ENCODE data around the gene WNK2.

The WNK2 gene

DNA sequence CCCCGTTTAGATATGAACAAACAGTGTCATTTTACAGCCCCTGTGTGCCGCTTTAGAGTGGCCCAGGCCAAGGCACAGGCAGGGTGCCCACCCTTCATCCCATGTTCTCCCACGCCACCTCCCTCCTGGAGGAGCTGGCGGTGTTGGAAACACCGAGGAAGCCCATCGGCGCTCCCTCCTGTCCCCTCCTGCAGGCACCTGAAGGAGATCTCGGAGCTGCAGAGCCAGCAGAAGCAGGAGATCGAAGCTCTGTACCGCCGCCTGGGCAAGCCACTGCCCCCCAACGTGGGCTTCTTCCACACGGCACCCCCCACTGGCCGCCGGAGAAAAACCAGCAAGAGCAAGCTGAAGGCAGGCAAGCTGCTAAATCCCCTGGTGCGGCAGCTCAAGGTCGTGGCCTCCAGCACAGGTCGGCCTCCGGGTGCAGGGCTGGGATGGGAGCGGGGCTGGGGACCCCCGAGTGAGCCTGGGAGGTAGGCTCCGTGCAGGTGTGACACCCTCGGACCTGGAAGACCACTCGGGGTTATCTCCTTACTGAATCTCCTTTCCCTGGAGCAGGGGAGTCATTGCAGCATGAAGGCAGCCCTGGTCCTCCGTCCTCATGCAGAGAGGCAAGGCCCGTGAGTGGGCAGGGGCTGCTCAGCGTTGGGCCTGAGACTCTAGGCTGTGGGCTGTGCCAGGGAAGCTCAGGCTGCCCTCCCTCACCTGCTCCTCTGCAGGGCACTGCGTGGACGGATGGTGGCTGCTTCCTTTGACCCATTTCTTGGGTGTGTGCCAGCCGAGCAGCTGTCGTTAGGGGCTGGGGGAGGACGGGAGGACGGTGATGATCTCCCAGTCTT is 113.9 kb downstream of the WNK2 start:
- no peak for DNase-seq

DNA sequence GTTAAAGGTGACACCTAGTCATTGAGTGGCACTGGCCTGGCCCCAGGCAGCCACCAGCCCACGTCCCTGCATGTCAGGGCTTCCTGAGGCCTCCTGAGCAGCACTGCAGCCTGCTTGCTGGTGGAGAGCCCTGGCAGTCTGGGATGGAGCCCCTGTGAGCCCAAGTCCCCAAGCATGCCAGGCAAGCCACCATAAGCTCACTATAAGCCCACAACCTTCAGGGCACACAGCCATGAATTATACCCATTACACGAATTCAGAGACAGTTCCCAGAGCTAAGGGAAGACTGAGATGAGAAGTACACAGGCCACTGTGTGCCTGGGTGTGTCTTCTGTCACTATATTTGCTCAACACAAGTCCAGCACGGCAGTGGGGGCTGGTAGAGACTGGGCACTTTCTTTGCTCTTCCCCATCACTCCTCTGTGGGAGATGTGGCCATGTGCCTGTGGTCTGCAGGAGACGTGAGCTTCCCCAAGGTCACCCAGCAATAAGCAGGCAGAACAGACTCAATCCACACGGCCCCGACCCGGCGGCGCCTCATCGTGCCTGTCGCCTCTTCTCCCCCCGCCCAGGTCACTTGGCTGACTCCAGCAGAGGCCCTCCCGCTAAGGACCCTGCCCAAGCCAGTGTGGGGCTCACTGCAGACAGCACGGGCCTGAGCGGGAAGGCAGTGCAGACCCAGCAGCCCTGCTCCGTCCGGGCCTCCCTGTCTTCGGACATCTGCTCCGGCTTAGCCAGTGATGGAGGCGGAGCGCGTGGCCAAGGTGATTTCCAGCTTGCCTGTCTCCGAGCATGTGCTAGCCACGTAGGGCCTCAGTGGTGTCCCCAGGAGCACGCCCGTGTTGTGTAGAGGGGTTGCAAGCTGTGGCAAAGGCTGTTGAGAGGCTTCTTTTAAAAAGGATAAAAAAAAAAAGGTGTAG is 114.8 kb downstream of the WNK2 start:
- no peak for DNase-seq

DNA sequence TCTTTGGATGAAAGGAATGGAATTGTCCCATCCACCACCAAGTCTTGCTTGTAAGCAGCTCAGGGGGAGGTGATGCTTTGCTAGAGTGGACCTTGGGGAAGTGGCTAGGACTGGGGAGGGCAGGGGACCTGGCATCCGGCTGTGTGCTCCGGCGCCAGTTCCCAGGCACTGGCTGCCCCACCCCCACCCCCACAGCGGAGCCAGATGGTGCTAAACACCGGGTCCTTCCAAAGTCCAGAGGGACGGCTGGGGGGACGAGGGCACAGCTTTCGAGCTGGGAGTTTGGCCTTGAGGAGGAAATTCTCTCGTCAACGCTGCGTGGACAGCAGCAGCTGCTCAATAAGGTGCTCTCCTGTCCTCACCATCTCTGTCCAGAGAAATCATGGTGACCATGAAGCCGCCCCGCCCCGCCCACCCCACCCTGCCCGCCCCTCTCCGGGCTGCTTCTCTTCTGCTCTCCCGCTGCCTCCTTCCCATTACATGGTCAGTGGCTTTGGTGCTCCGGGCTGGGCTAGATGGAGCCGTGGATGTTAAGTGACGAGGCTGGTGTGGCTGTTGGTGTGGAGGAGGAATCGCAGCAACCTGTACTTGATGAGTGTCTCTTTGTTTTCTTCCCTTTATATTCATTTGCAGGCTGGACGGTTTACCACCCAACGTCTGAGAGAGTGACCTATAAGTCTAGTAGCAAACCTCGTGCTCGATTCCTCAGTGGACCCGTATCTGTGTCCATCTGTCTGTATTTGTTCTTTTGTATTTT is 115.7 kb downstream of the WNK2 start:
- no peak for DNase-seq

DNA sequence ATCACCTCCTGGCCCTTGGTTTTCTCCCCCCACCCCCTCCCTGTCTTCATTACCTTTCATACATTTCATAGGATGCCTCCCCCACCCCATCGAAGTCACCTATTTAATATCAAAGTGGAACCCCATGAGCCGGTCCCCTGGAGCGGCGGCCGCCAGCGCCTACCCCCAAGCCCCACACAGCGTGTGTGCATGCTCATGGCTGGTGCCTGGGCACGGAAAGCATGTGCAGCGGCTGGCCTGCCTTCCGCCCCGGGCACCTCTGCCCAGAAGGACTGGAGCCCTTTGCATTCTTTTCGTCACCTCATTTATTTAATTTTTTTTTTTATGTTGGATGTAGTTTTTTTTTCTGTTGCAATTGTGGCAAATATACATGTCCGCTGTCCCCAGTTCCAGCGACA is 116.2 kb downstream of the WNK2 start:
- no peak for DNase-seq

DNA sequence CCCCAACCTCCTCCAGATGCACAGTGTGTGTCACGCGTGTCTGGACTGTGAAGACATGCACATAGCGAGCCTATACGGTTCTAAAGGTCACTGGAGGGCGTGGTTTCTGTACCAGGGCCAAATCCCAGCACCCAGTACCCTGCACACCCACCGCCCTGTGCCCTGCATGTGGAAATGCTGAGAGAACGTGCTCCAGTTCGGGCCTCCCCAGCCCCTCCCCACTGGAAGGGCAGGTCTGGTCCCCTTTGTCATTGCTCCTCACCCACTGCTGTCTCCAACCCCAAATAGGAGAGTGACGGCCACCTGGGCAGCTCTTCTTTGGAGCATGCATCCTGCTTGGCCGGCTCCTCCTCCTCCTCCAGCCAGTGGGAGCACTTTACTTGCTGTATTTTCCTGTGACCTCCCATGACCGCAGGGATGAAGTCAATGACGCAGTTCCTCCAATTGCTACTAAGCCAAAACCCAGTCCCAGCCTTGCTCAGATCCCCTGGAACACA is 116.7 kb downstream of the WNK2 start:
- no peak for DNase-seq

DNA sequence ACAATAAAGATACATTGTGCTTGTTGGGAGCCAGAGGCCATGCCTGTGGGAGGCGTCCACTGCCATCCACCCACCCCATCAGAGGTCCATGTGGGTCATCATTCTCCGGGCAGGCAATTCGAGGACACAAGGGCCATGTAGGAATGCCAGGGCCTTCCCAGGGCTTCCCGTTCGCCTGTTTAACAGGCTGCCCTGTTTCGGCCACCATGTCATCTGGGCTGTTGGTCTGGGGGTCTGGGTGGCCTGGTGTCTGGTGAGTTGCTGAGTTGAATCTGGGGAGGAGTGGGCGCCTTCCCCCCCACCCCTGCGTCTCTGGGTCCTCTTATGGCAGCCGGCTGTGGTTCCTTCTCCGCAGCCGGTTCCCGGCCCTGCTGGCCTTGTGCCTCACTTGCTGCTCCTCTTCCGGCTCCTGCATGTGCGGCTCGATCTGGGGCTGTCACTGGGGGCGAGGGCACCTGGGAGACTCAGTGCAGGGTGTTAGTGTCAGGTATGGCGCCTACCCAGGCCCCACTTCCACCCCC is 117.4 kb downstream of the WNK2 start:
- no peak for DNase-seq

DNA sequence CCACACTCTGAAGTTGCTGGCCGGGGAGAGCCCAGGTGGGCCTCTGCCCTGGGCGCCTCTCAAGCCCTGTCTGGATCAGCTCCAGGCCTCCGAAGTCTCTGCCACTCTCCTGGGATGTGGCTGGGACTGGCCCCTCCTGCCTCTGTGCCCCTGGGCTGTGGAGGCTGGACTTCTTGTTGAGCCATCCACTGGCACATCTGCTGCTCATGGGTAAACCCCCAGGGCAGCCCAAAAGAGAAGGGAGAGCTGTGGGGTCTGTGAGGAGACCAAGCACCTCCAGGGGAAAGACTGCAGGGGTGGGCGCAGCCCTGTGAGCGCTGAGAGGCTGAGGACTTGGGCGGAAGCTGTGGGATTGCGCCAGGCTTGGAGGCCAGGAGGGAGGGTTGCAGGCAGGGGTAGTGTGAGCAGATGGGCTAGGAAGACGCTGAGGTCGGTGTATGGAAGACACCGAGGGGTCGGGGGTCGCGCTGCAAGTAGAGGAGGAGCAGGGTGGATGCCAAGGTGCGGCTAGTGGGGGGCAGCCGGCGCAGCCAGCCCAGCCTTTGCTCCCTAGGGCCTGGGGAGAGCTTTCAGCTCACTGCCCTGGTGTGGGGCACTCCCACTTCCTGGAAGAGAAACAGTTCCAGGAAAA is 118.1 kb downstream of the WNK2 start:
- DNase-seq, result no peak

DNA sequence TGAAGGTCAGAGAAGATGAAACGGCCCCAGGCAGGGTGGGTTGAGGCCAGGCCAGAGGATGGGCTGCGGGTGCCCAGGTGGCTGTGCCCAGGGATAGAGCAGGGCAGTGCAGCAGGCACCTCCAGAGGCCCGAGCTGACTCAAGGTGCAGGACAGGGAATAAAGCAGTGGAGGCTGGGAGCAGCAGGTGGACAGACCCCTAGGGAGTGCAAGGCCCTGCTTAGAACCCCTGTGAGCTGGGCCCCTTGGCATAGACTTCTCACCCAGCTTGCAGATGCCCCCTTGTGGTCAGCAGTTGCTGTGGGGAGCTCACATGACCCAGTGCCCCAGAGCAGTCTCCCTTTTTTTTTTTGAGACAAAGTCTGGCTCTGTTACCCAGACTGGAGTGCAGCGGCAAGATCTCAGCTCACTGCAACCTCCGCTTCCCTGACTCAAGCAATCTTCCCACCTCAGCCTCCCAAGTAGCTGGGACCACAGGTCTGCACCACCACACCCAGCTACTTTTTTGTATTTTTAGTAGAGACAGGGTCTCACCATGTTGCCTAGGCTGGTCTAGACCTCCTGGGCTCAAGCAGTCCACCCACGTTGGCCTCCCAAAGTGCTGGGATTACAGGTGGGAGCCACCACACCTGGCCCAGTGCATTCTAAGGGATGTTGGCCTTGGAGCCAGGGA is 118.8 kb downstream of the WNK2 start:
- no peak for DNase-seq

DNA sequence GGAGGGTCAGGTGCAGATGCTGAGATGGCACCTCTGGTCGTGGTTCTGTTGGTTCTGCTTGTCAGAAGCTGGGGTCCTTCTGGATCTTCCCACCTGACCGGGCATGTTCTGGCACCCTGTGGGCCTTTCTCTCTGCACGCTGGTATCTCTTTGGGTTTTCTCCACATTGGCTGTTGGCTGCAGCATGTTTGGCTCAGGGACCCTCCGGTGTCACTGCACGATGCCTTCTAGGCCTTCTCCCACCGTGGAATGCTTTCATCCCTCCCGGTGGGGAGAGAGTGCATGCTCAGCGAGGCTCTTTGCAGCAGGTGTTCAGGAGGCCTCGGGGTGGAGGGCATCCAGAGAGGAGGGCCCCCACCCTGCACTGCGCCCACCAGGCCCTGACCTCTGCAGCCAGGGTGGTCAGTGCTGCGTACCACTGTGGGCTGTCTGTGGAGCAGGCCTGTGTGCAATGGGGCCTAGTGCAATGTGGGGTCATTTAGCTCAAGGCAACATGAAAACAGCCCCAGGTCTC is 119.4 kb downstream of the WNK2 start:
- DNase-seq, result no peak

DNA sequence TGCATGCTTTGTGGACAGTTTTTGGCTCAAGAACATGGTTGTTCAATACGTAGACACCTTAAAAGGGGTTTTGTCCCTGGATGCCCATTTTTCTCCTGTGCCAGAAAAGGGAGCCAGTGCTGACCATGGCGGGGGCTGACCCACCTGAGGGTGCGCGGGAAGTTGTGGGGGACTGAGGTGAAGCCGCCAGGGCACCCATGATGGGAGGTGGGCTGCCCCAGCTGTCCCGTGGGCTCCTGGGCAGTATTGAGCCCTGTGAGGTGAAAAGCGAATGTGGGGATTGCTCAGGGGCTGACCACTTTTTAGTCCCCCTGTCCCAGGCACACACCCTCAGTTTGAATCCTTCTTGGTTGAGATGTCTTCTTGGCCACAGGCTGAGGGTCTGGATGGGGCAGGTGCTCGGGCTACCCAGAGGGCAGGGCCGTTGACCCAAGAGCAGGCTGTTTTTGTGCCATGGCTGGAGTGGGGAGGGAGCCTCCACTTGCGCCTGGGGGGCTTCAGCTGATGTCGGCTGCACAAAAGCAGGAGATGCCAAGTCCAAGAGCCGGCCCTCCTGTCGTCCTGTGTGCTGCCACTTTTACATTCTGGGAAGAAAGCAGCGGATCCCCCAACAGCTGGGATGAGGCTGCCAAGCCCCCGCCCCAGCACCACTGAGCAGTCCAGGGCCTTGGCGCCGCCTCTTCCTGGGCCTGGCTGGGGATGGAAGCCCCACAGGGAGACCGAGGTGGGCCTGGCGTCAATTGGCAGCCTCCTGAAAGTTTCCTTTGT is 120.1 kb downstream of the WNK2 start:
- DNase-seq, result no peak

DNA sequence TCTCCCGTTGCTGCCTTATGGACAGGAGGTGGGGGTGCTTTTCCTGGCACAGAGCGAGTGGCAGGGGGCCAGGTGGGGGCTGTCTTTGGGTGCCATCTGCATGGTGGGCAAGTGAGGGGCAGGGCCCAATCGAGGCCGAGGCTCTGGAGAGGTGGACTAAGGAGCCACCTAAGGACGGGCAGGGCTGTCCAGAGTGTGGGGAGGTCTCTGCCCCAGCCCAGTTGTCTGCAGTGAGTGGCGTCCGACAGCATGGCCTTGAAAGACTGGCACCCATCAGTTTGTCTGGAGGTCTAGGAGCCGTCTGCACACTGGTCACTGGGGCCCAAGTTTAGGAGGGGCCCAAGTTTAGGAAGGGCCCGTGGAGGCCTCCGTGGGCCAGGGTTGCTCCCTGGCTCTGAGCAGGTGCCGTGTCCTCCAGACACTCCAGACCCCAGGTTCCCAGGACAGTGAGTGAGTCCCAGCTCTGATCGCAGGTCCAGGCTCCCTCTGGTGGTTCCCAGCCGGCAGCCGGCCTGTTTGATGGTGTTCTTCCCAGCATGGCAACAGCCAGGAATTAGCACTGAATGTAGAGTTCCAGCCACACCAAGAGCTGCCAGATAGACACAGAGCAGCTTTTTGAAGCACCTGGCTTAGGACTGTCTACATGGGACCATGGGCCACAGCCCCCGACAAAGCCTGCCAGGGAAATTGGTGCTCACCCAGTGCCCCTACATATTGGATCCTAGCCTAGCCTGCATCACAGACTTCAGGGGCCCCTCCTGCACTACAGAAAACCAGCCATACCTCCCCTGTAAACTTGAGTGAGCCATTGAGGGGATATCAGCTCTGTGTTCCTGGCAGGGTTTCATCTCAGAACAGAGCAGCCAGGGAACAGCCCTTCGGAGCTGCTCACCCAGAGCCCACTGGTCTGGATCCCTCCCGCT is 120.9 kb downstream of the WNK2 start:
- DNase-seq, result no peak

DNA sequence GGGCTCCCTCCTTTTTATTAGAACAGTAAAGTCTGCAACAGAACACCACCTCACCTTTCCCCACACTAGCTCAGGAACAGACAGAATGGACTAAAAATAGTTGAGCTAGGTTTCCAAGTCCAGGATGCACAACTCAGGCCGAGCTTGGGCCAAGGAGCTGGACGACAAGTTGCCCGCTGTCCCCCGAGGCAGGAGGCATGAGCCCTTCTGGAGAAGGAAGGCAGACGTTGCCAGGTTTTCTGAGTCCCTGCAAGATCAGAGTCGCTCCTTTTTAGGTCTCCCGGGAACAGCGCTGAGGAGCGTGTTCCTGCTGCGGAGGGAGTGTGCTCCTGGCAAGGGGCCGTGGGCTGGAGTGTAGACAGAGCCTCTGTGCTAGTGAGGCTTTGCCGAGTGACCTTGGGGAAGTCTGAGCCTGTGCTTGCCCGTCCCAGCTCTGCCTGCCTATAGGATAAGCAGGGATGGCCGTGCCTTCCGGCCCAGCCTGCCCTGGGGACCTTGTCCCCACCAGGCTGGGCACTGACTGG is 121.6 kb downstream of the WNK2 start:
- DNase-seq, result no peak

DNA sequence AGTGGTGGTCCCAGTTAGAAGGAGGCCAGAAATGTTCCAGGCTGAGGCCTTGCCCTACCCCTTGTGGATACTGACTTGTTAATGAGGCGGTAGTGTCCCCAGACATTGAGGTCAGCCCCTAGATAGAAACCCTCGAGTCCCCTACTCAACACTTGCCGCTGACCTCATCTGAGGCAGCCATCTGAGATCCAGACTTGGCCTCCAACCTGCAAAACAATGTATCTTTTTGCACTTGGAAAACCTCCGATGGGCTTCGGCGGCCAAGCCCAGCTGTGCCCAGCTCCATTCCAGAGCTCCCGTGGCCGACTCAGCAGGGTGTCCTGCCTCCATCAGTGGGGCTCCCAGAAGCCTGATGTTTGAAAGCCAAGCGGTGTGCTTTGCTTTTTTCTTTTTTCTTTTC is 122.1 kb downstream of the WNK2 start:
- no peak for DNase-seq

DNA sequence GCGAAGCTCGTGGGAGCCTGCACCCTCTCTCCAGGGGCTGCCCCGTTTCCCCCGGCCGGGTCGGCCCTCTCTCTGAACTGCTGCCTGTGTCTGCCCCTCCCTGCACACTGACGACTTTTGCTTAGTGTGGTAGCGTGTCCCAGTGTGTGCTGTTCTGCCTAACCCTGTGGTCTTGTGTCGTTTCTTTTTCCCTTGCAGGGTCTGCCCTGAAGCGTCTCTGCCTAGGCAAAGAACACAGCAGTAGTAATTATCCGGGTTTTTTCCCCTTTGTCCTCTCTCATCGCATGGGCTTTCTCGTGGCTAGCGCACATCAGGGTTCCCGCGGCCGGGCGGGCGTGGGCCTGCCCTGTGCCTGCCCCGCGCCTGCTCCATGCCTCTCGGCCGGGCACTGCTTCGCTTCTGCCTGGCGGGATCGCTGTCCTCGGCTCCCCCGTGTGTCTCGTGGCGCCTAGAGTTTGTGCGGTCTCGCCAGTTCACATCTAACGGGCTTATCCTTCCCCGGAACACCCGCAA is 122.7 kb downstream of the WNK2 start:
- no peak for DNase-seq

DNA sequence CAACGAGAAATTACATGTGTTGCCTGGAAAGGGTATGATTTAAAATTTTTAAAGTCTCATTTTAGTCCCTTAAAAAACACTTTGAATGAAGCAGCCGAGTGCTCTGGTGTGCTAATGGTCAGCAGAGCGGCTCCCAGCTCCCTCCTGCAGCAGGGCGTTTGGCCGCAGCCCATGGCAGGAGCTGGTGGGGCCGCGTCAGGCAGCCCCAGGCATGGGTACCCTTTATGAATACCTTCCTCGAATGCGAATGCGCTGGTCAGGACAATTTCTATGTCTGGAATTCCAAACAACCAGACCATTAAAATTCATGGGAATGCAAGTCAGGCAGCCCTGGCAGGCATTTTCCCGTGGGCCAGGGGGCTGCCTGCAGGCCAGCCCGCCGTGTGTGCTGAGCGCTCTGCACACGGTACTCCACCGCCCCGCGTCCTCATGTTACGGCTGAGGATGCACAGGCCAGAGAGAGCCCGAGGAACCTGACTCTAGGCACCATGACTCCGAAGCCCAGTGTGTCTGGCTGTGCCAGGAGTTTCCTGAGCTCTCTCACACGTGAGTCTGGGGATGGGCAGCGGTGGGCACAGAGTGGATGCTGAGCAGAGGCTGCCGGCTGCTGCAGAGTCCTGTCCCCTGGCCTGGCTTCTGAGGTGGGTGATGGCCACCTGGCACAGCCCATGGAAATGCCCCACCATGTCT is 123.7 kb downstream of the WNK2 start:
- DNase-seq, result no peak

DNA sequence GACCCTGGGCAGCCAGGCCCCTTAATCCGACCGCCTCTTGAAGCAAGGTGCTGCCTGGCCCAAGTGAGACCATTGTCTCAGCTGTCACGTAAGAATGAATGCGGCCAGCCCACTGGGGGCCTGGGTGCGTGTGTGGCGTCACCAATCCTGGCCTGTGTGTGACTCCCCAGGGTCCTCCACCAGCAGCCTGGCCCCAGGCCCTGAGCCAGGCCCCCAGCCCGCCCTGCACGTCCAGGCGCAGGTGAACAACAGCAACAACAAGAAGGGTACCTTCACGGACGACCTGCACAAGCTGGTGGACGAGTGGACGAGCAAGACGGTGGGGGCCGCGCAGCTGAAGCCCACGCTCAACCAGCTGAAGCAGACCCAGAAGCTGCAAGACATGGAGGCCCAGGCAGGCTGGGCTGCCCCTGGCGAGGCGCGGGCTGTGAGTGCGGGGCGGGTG is 124.2 kb downstream of the WNK2 start:
- DNase-seq, result no peak

DNA sequence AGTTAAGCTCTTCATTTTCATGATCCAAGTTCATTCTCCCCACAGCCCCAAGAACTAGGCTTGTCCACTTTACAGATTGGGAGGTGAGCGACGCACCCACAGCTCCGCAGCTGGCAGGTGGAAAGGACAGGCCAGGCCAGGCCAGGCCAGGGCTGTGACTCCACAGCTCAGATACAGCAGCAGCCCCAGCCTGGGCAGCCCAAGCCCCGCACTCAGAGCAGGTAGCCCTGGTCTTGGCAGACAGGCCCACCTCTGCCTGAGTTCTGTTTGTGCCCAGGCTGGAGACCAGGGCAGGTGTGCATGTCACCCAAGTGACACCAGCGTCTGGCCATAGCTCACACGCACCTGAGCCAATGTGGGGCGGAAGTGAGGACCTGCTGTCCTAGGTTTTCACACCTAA is 124.7 kb downstream of the WNK2 start:
- DNase-seq, result no peak

DNA sequence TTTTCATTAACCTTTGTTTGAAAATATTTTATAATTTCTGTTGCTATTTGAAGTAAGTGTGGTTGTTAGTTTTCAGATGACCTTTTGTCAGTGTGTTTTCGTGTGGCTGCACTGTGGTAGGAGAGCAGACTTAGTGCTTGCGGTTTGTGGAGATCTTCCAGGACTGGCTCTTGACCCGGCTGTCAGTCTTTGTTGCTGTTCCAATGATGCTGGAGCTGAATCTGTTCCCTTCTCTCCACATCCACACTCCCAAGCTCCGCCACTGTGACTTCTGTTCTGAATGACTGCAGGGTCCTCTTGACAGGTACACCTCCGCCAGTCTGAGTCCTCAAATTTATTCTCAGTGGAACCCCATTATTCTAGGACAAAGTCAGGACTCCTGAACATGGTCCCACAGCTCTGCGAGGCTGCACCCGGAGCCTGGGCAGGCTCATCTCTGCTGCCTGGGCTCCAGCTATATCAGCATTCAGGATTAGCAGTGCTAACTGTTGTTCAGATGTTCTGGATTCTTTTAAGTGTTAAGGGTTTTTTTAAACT is 126.0 kb downstream of the WNK2 start:
- no peak for DNase-seq

All from NCI-H187 (cell line).